ENCODE results near the gene TGFBR3.

- TF ChIP-seq EP300 (IDR thresholded peaks at IDR 0.05) = no peak
- TF ChIP-seq POLR2A (IDR thresholded peaks at IDR 0.05) = no peak
- no peak for TF ChIP-seq CTCF (IDR thresholded peaks at IDR 0.05)
Observed at GRCh38 chr1:91689641-91690481, 196.1 kb downstream of the TGFBR3 start.
